Ascending aorta (tissue), 2 donors: ENCODE results near the gene SLFN5. TPM values are rescaled to one million over a fixed set of nuclear protein-coding genes. Genes with fewer than 3 reads are reported as not detected.

Experiments
- DNase-seq, 2 donors: peaks; one replicate each; pipeline ENCODE4 v3.0.0-alpha.2; 2019; ENCODE audit warnings: low spot score in 2 of 2
- H3K27ac ChIP-seq, 2 donors: fragments of 200-600 bp; sonication (generic); one replicate each; pipeline ENCODE4 v1.5.1; 2016 to 2017; ENCODE audit warnings: mild to moderate bottlenecking in 1 of 2
- H3K27me3 ChIP-seq: fragments of 200-600 bp; sonication (generic); one replicate; pipeline ENCODE4 v1.5.1; 2017
- H3K36me3 ChIP-seq, 2 donors: fragments of 200-600 bp; sonication (generic); one replicate each; pipeline ENCODE4 v1.5.1; 2016
- H3K4me1 ChIP-seq, 2 donors: fragments of 200-600 bp; sonication (generic); one replicate each; pipeline ENCODE4 v1.5.1; 2016 to 2017; ENCODE audit warnings: mild to moderate bottlenecking in 1 of 2
- H3K4me3 ChIP-seq, 2 donors: fragments of 200-600 bp; sonication (generic); one replicate each; pipeline ENCODE4 v1.5.1; 2016 to 2017; ENCODE audit warnings: mild to moderate bottlenecking in 1 of 2
- H3K9me3 ChIP-seq, 2 donors: fragments of 200-600 bp; sonication (generic); one replicate each; pipeline ENCODE4 v1.5.1; 2016
- intact Hi-C: fragments of 100-400 bp; cut with DNase I; formaldehyde crosslinking; loops from one replicate; pipeline ENCODE4 v1.15.1; 2023
- total RNA-seq: library from RNA; depleted of rRNA; stranded (reverse); fragments of >200 nt; gene quantifications from one replicate; pipeline ENCODE4 v1.1.0, GENCODE V29; 2016
- TF ChIP-seq, protein P1 (sequence below), 3 experiments: fragments of 200-600 bp in 2 of 3; fragments of 450-650 bp in 1 of 3; sonication (generic) in 2 of 3; IDR thresholded peaks; one replicate each; pipeline ENCODE4 v1.5.1; 2016 to 2019; ENCODE audit warnings: antibody characterized with exemption in 3 of 3, mild to moderate bottlenecking in 1 of 3, moderate library complexity in 1 of 3

SLFN5 gene
- total RNA-seq, 1 donor from 2014 or later: 13.0 TPM

DNA sequence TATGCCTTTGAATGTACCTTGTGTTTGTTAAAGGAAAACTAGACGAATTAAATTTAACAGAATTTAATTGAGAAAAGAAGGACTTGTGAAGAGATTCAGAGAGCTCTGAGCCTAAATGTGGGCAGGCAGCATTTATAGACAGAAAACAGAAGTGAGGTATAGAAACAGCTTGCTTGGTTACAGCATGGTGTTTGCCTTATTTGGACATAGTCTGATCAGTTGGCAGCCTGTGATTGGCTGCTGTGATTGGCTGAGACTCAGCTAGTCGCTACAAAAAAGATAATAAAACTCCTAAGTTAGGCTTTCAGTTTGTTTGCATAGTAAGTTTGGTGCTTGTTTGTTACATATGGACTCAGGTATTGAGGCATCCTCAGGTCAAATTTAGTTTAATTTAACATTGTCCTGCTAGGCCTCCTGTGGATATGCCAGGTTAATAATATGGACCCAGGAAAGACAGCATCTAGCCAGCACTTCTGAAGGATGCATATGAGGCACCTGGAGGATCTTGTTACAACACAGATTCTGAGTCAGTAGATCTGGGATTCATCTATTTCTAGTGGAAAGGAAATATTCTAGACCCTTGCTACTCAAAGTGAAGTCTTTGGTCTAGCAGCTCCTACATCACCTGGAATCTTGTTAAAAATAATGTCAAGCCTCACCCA lies 43.4 kb downstream of the SLFN5 start:
- no peak overlapping the region for H3K4me3 ChIP-seq
- intact Hi-C loops: no loop called here
- TF ChIP-seq, protein P1, sequence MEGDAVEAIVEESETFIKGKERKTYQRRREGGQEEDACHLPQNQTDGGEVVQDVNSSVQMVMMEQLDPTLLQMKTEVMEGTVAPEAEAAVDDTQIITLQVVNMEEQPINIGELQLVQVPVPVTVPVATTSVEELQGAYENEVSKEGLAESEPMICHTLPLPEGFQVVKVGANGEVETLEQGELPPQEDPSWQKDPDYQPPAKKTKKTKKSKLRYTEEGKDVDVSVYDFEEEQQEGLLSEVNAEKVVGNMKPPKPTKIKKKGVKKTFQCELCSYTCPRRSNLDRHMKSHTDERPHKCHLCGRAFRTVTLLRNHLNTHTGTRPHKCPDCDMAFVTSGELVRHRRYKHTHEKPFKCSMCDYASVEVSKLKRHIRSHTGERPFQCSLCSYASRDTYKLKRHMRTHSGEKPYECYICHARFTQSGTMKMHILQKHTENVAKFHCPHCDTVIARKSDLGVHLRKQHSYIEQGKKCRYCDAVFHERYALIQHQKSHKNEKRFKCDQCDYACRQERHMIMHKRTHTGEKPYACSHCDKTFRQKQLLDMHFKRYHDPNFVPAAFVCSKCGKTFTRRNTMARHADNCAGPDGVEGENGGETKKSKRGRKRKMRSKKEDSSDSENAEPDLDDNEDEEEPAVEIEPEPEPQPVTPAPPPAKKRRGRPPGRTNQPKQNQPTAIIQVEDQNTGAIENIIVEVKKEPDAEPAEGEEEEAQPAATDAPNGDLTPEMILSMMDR (IDR thresholded peaks at IDR 0.05): no peak
- H3K4me1 ChIP-seq: no peaks in the 10 kb centered on the region
- H3K27me3 ChIP-seq: no peaks in the 10 kb centered on the region
- H3K27ac ChIP-seq: no peak overlapping the region
- no peaks in the 10 kb centered on the region for H3K36me3 ChIP-seq
- DNase-seq: no peak
- H3K9me3 ChIP-seq: no peaks in the 10 kb centered on the region

GRCh38 chr17:35287286-35287811 lies 44.5 kb downstream of the SLFN5 start:
- TF ChIP-seq, protein P1 (IDR thresholded peaks at IDR 0.05): no peak
- no peak for DNase-seq
- H3K9me3 ChIP-seq: no peaks in the 10 kb centered on the region
- intact Hi-C loops: no loop called here
- H3K36me3 ChIP-seq: no peaks in the 10 kb centered on the region
- H3K4me3 ChIP-seq: no peak overlapping the region
- no peak overlapping the region for H3K27ac ChIP-seq
- H3K4me1 ChIP-seq: no peaks in the 10 kb centered on the region
- no peaks in the 10 kb centered on the region for H3K27me3 ChIP-seq

DNA sequence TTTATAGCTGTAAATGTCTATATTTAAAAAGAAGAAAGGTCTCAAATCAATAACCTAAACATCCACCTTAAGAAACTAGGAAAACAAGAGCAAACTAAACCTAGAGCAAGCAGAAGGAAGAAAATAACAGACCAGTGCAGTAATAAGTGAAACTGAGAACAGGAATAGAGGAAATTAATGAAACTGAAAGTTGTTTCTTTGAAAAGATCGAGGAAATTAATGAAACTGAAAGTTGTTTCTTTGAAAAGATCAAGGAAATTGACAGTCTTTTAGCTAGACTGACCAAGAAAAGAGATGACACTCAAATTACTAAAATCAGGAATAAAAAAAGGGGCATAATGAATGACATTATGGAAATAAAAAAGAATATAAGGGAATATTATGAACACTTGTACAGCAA lies 46.4 kb downstream of the SLFN5 start:
- no peaks in the 10 kb centered on the region for H3K9me3 ChIP-seq
- no peak overlapping the region for H3K27ac ChIP-seq
- H3K4me1 ChIP-seq: no peaks in the 10 kb centered on the region
- intact Hi-C loops: no loop called here
- TF ChIP-seq, protein P1 (IDR thresholded peaks at IDR 0.05): no peak
- no peak overlapping the region for H3K4me3 ChIP-seq
- no peak for DNase-seq
- H3K36me3 ChIP-seq: no peaks in the 10 kb centered on the region
- H3K27me3 ChIP-seq: no peaks in the 10 kb centered on the region

DNA sequence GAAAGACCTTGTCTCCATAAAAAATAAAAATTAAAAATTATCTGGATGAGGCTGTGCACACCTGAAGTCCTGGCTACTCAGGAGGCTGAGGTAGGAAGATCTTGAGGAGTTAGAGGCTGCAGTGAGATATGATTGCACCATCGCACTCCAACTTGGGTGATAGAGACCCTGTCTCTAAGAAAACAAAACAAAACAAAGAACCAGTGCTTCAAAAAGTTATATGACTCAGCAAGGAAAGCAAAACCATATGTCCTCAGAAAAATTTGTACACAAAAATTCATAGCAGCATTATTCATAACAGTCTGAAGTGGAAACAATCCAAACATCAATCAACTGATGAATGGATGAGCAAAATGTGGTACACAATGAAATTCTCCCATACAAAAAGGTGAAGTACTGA lies 48.9 kb downstream of the SLFN5 start:
- DNase-seq: no peak
- Histone ChIP-seq H3K27ac (no peak overlapping the region), H3K36me3 (no peaks in the 10 kb centered on the region), H3K27me3 (no peaks in the 10 kb centered on the region), H3K9me3 (no peaks in the 10 kb centered on the region), H3K4me3 (no peak overlapping the region), H3K4me1 (no peaks in the 10 kb centered on the region)
- intact Hi-C loops: no loop called here
- TF ChIP-seq, protein P1 (IDR thresholded peaks at IDR 0.05): no peak

GRCh38 chr17:35293151-35293847 lies 50.4 kb downstream of the SLFN5 start:
- Histone ChIP-seq H3K27me3 (no peaks in the 10 kb centered on the region), H3K4me1 (no peaks in the 10 kb centered on the region), H3K36me3 (no peaks in the 10 kb centered on the region), H3K27ac (no peak overlapping the region), H3K4me3 (no peak overlapping the region), H3K9me3 (no peaks in the 10 kb centered on the region)
- DNase-seq: no peak
- intact Hi-C loops: no loop called here
- TF ChIP-seq, protein P1 (IDR thresholded peaks at IDR 0.05): no peak
